ENCODE measurements around the gene AHCYL2. TPM values are rescaled to one million over a fixed set of nuclear protein-coding genes. Genes with fewer than 3 reads are reported as not detected.

The AHCYL2 gene
- polyA plus RNA-seq, 3 donors, result 10.7 to 14.6 (median 12.1) TPM

GRCh38 chr7:129197771-129198170 is 27.1 kb upstream of the AHCYL2 start:
- Histone ChIP-seq H2AFZ (ENCODE audit: insufficient read depth, low read depth, low read length, poor library complexity, severe bottlenecking) (no peak overlapping the region), H3K27ac (ENCODE audit: low read depth in 1 of 2, low read length in 2 of 2) (peak overlapping the region in 1 of 2 donors; percentile 20), H3K4me3 (replicated peaks in 1 of 3; ENCODE audit: low read depth in 2 of 3, low read length in 3 of 3) (peak overlapping the region in 1 of 3 experiments; percentile 47), H3K79me2 (ENCODE audit: insufficient read depth, low read length) (no peaks in the 10 kb centered on the region), H4K20me1 (ENCODE audit: insufficient read depth, low read length) (no peaks in the 10 kb centered on the region), H3K36me3 (replicated peaks in 1 of 2; ENCODE audit: control insufficient read depth in 1 of 2, insufficient read depth in 2 of 2, low read length in 2 of 2) (no peaks in the 10 kb centered on the region), H3K4me1 (ENCODE audit: control insufficient read depth in 1 of 2, insufficient read depth in 2 of 2, low read length in 2 of 2) (peaks cover 19% of the 10 kb centered on the region in 2 donors), H3K27me3 (ENCODE audit: control insufficient read depth in 2 of 2, insufficient read depth in 2 of 2, low read length in 2 of 2) (no peaks in the 10 kb centered on the region), H3K9me3 (replicated peaks in 1 of 2; ENCODE audit: control insufficient read depth in 1 of 2, insufficient read depth in 1 of 2, low read length in 2 of 2) (no peaks in the 10 kb centered on the region), H3K9ac (ENCODE audit: insufficient read depth, low read length, poor library complexity, severe bottlenecking) (no peak overlapping the region), H3K4me2 (replicated peaks; ENCODE audit: extremely low read depth, low read length, poor library complexity, severe bottlenecking) (peak overlapping the region; percentile 33)
- H3K27me3 Mint-ChIP-seq (ENCODE audit: low read depth in 3 of 3), result peaks cover 0 to 2% (median 0%) of the 10 kb centered on the region in 3 donors
- no CpG with 5 or more reads among the region's 4 CpGs for WGBS (ENCODE audit: insufficient coverage)
- H3K9me3 Mint-ChIP-seq, result peaks cover 0 to 1% (median 0%) of the 10 kb centered on the region in 7 donors
- TF ChIP-seq CTCF (IDR thresholded peaks at IDR 0.05), result no peak
- H3K4me1 Mint-ChIP-seq, result peaks cover 23% of the 10 kb centered on the region
- peak overlapping the region in 2 of 7 donors; percentile 19 to 38 for H3K27ac Mint-ChIP-seq
- intact Hi-C loops (cut with micrococcal nuclease), result no loop called here
- H3K36me3 Mint-ChIP-seq, result no peaks in the 10 kb centered on the region
- peak overlapping the region in 1 of 2 donors; percentile 39 for H3K4me3 Mint-ChIP-seq
- peak in 1 of 3 donors; percentile 9 for DNase-seq

DNA sequence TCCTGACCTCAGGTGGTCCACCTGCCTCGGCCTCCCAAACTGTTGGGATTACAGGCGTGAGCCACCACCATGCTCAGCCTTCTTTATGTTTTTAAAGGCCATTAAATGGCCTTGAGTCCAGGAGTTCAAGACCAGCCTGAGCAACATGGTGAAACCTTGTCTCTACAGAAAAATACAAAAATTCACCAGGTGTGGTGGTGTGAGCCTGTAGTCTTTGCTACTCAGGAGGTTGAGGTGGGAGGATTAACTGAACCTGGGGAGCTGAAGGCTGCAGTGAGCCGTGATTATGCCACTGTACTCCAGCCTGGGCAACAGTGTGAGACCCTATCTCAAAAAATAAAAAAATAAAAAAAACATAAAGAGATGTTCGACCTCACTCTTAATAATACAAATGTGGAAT is 25.4 kb upstream of the AHCYL2 start:
- H3K27ac ChIP-seq (ENCODE audit: low read depth in 1 of 2, low read length in 2 of 2), result no peak overlapping the region
- H3K27ac Mint-ChIP-seq, result no peak overlapping the region
- no peak overlapping the region for H2AFZ ChIP-seq (ENCODE audit: insufficient read depth, low read depth, low read length, poor library complexity, severe bottlenecking)
- intact Hi-C loops (cut with micrococcal nuclease), result no loop called here
- no peak overlapping the region for H3K4me2 ChIP-seq (replicated peaks; ENCODE audit: extremely low read depth, low read length, poor library complexity, severe bottlenecking)
- H3K4me1 ChIP-seq (ENCODE audit: control insufficient read depth in 1 of 2, insufficient read depth in 2 of 2, low read length in 2 of 2), result peaks cover 19 to 20% of the 10 kb centered on the region in 2 donors
- no peaks in the 10 kb centered on the region for H3K36me3 Mint-ChIP-seq
- H3K79me2 ChIP-seq (ENCODE audit: insufficient read depth, low read length), result no peaks in the 10 kb centered on the region
- no peaks in the 10 kb centered on the region for H3K27me3 ChIP-seq (ENCODE audit: control insufficient read depth in 2 of 2, insufficient read depth in 2 of 2, low read length in 2 of 2)
- peaks cover 23% of the 10 kb centered on the region for H3K4me1 Mint-ChIP-seq
- peaks cover 0 to 1% (median 0%) of the 10 kb centered on the region in 7 donors for H3K9me3 Mint-ChIP-seq
- TF ChIP-seq CTCF (IDR thresholded peaks at IDR 0.05), result no peak
- H3K9ac ChIP-seq (ENCODE audit: insufficient read depth, low read length, poor library complexity, severe bottlenecking), result no peak overlapping the region
- H3K27me3 Mint-ChIP-seq (ENCODE audit: low read depth in 3 of 3), result no peaks in the 10 kb centered on the region
- H3K9me3 ChIP-seq (replicated peaks in 1 of 2; ENCODE audit: control insufficient read depth in 1 of 2, insufficient read depth in 1 of 2, low read length in 2 of 2), result no peaks in the 10 kb centered on the region
- no peak for DNase-seq
- H3K4me3 Mint-ChIP-seq, result no peak overlapping the region
- H4K20me1 ChIP-seq (ENCODE audit: insufficient read depth, low read length), result no peaks in the 10 kb centered on the region
- 94% methylated on average over 2 of the region's 4 CpGs for WGBS (ENCODE audit: insufficient coverage)
- H3K36me3 ChIP-seq (replicated peaks in 1 of 2; ENCODE audit: control insufficient read depth in 1 of 2, insufficient read depth in 2 of 2, low read length in 2 of 2), result no peaks in the 10 kb centered on the region
- H3K4me3 ChIP-seq (replicated peaks in 1 of 3; ENCODE audit: low read depth in 2 of 3, low read length in 3 of 3), result no peak overlapping the region
